HG02571 (cell line): ENCODE results near the gene GIMAP2.
A peak's percentile ranks its signal among the peaks of the same experiment; 100 is the strongest.

ENCODE experiments used
- ATAC-seq: cut with Tn5 transposase; IDR thresholded peaks from one replicate; pipeline ENCODE4 v1.9.1; 2021; ENCODE audit warnings: mild to moderate bottlenecking, moderate library complexity; ENCODE audit not compliant: unreplicated experiment

GIMAP2 gene

DNA sequence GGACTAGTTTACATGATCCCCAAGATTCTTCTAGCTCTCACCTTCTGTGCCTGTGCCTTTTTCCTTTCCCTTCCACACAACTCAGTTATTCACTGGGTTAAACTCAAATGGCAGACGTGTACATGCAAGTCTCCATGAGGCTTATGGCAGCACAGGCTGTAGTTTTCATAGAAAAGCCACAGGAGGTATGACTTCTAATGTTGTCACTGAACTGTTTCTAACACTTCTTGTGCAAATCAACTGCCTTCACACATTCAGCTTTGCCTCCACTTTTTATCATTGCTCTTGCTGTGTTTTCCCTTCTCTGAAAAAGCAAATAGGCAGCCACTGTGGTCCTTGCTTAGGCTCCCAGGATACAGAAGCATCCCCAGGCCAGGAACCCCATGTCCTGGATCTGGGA is 46.4 kb downstream of the GIMAP2 start:
- no peak for ATAC-seq

DNA sequence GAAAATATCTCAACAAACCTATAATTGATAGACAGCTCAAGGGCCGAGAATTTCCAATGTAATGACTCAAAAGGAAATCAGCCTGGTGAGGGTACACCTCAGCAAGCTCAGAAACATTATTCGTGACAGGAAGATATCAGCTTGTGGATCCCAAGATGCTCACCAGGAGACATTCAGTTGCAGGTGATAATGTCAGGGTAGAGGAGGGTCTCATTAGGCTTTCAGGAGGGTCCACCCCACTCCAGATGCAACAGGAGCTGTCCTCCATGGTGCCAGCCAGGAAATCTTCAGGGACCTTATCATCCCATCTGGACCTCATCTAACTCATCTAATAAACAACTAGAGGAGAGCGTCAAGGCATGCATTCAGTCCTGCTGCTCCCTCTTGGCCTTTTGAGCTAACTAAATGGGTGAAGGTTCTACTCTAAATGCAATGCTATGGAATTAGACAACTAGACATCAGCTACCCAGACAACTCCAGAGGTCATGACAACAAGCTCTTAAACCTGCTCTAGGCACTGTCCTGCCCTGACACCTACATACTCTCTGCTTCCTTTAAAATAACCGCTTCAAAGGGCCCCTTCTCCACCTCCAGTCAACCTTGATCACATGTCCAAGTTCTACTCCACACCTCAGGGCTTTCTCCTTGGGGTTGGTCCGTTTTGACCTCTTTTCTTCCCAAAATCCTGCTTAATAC is 47.4 kb downstream of the GIMAP2 start:
- no peak for ATAC-seq

DNA sequence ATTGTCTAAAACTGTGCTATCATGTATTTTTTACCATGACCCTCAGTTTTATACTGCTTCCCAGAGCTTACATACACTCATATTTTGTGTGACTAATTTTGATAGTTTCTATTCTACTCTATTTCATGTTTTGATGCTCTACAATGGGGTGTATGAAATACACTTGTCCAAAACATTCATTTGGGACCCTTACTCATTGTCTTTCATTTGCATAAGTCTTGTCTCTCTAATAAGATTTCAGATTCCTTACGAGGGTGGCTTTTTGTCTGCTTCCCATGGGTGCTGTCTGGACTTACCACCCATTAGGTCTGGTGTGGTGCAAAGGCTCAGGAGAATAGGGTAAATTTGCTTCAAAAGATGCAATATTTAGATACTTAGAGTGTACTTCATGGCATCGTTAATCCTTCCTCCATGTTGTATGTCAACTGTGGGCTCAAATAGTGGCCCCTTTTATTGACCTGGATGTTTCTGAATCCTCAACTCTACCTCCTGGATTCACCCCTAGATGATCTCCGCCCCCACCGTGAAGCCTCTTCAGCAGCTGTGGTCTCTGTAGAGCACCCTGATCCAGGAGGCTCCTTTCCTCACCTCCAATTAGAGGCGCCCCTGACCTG is 48.1 kb downstream of the GIMAP2 start:
- no peak for ATAC-seq

DNA sequence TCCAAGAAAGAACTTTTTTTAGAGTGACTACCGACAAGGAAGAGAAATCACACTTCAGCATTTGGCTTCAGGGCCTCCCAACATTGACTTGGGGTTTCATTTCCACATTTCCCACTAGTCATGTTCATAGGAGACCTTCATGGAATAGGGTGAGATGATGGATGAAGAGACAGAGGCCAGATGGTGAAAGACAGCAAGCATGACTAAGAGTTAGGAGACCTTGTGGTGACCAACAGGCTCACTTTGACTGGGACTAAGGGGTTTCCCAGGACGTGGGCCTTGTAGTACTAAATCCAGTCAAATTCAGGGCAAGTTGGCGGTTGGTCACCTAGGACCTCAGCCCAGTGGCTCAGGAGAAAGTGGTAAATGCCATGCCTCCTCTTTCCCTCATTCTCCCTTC is 48.7 kb downstream of the GIMAP2 start:
- ATAC-seq = peak; percentile 55

DNA sequence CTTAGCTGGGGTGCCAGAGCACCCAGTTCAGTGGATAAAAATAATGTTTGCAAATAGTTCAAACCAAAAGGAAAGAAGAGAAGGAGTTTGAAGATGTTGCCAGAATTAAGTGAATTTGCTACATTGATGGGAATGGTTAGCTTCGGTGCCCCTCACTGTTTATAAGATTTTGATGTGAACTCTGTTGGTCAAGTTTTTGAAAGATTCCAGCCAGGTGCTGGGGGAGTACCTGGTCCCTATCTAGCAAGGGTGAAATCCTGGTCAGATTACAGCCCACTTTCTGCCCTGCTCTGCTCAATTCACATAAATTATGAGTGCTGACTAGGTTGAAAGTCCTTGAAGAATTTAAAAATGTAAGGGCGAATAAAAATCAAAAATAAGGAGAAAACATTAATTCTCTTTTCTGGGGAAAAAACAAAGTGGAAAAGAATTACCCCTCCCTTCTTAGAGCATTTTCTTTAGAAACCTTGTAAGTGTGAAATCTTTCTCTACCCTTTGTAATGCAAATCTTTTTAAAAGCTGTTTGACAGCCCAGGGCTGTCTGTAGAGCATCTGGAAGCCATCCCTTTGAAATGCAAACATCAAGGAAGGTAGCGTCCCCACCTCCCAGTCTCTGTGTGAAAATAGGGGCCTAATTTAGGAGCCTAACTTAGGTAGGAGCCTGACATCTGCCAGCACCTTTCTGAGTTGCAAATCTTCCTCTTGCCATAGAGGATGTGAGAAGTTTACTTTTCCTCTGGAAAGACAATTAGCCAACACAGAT is 50.3 kb downstream of the GIMAP2 start:
- no peak for ATAC-seq

DNA sequence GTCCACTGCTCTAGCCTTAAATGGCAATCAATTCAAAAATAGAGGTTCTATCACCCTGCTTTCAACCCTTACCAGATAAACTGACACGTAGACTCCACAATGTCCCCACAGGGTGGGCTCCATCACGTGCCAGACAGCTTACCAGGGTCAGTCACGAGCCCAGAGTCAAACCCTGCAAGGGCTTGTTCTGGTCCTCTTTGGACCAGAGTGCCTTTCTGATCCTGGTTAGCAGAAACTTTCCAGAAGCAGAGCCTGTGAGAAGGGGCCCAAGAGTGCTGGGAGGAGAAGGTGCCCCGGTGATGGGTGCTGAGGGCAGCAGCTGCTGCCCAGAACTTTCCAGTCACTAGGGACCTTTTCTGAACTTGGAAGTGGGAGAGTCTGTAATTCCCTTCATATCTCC is 51.4 kb downstream of the GIMAP2 start:
- ATAC-seq = no peak

DNA sequence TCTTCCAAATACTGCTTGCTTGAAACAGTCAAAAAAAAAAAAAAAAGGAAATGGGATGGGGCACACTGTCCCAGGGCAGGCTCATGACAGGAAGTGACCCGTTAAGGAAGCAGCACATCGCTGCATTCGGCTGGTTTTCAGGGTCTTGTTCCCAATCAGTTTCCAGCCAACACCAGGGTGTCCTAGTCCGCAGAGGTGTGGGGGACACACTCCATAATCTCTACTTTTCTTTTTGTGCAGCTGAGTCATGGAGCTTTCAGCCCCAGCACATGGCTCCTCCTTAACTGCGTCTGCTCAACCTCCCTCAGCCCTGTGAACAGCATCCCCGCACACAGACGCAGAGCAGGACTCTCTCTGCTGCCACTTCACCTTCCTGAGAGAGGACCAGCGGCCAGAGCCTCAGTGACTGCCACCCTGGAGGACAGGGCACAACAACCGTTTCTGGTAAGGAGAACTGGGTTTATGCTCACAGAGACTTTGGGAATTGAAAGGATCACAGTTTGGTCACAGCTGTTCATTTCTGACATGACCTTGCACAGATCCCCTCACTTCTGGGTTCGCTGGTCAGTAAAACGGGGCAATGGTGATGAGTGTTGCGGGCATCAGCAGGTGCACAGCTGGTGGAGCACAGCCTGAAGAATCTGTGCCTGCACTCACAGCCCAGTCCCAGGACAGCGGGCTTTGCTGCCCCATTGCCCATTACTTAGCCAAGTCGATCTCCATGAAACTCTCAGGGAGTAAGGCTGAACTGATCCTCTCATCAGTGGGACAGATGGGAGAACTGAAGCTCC is 52.0 kb downstream of the GIMAP2 start, which contains the start of gene GIMAP5:
Gene GIMAP5 (plus strand): TSS at position 154 of the 791 bp plus-strand sequence. CDS start 3,467 bp downstream, outside the sequence.
- ATAC-seq = no peak

DNA sequence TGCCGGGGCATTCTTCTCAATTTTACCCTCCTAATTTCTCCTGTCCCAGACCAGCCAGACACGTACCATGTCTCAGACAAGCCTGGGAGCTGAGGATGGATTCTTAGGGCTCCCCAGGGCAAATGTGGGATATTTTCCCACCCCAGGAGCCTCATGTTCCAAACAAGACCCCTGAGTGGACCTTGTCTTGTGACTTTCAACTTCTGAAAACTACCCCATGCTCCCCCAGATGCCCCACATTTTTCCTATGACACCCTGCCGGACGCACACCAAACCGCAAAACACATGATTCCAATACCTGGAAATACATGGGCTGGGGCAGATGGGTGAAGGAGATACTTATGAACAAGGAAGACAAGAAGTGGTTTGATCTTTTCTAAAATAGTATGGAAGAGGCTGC is 52.6 kb downstream of the GIMAP2 start:
- no peak for ATAC-seq

DNA sequence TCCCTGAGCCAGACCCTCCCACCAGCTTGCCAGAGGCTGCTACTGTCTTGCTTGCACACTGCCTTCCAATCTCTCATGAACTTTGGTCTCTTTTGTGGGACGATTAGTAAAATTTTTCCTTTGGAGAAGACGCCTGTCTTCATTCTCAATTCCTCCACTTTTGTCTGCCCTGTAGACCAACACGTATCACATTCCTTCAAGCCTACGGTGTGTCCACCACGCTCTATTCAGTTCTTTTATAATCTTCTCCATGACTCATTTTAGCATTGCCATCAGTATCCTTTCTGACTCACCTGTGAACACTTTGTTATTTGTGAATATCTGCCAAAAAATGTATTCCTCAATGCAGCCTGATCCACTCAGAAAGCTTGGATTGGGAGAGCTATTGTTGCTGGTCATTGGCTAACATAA is 53.1 kb downstream of the GIMAP2 start:
- ATAC-seq = no peak

DNA sequence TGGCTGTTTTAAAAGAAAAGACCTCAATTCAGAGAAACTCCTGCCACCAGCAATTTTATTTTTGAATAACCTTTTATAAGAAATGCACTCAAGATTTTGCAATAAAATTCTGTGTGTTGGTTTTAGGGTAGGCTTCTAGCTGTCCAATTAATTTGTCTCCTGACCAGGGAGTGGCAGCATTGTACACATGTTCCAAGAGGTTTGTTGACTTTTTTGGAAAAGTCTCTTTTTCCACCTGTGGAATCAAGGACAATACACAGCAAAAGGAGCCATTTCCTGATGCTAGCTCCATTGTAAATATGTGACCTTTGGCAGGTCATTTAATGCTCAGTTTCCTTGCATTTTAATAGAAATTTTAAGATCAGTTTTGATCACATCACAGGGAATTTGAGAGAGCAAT is 53.5 kb downstream of the GIMAP2 start:
- no peak for ATAC-seq

DNA sequence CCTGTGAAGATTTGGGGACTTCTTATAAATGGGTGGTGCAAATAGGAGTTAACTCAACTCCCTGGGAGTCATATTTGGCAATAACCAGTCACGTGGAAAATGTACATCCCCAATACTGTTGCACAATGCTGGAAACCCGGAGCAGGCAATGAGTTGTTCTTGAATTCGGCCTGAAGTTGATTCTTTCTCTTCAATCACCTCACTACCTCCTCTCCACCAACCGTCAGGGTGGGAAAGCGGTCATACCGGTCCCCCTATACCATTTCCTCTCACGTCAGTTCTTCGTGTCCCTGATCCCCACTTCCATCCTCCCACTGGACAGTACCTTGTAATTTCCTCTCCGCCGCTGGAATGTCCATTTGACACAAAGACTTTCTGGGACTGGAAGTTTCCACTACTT is 54.5 kb downstream of the GIMAP2 start:
- no peak for ATAC-seq

DNA sequence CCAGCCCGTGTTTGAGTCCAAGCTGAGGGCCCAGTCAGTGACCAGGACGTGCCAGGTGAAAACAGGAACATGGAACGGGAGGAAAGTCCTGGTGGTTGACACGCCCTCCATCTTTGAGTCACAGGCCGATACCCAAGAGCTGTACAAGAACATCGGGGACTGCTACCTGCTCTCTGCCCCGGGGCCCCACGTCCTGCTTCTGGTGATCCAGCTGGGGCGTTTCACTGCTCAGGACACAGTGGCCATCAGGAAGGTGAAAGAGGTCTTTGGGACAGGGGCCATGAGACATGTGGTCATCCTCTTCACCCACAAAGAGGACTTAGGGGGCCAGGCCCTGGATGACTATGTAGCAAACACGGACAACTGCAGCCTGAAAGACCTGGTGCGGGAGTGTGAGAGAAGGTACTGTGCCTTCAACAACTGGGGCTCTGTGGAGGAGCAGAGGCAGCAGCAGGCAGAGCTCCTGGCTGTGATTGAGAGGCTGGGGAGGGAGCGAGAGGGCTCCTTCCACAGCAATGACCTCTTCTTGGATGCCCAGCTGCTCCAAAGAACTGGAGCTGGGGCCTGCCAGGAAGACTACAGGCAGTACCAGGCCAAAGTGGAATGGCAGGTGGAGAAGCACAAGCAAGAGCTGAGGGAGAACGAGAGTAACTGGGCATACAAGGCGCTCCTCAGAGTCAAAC is 56.9 kb downstream of the GIMAP2 start:
- ATAC-seq = no peak
